Transverse colon (tissue), 4 donors: Measurements from ENCODE around the gene ABCG1. TPM values are rescaled to one million over a fixed set of nuclear protein-coding genes. Genes with fewer than 3 reads are reported as not detected.

ENCODE experiments used
- DNase-seq: peaks from one replicate; pipeline ENCODE4 v3.0.0-alpha.2; 2019
- H3K27ac ChIP-seq, 4 donors: fragments of 200-600 bp; sonication (generic); 2 replicates each; pipeline ENCODE4 v1.5.1; 2016 to 2018; ENCODE audit warnings: inconsistent platforms in 4 of 4
- H3K27me3 ChIP-seq: fragments of 200-600 bp; sonication (generic); 2 replicates; pipeline ENCODE4 v1.5.1; 2017; ENCODE audit warnings: inconsistent platforms
- H3K36me3 ChIP-seq, 4 donors: fragments of 200-600 bp; sonication (generic); 2 replicates each; pipeline ENCODE4 v1.5.1; 2017 to 2019; ENCODE audit warnings: inconsistent platforms in 4 of 4
- H3K4me1 ChIP-seq, 4 donors: fragments of 200-600 bp; sonication (generic); 2 replicates each; pipeline ENCODE4 v1.5.1; 2017 to 2020; ENCODE audit warnings: inconsistent platforms in 4 of 4
- H3K4me3 ChIP-seq, 4 donors: fragments of 200-600 bp; sonication (generic); 1 replicate in 1 of 4; 2 replicates in 3 of 4; pipeline versions ENCODE4 v1.5.1 to v1.6.1; 2017 to 2019; ENCODE audit warnings: inconsistent platforms in 4 of 4
- H3K9me3 ChIP-seq, 2 donors: fragments of 200-600 bp; sonication (generic); 2 replicates each; pipeline ENCODE4 v1.5.1; 2017 to 2019; ENCODE audit warnings: inconsistent platforms in 2 of 2
- EP300 ChIP-seq: sonication (generic); formaldehyde crosslinking; IDR thresholded peaks from one replicate; pipeline ENCODE4 v1.6.1; 2017; ENCODE audit warnings: antibody characterized with exemption, low read depth
- POLR2A ChIP-seq: fragments of 450-650 bp; IDR thresholded peaks from one replicate; pipeline ENCODE4 v1.6.1; 2016; ENCODE audit warnings: antibody characterized with exemption, mild to moderate bottlenecking, moderate library complexity
- POLR2AphosphoS5 ChIP-seq, 3 donors: sonication (generic); formaldehyde crosslinking; IDR thresholded peaks; one replicate each; pipeline ENCODE4 v1.6.1; 2016; ENCODE audit warnings: antibody characterized with exemption in 3 of 3
- WGBS, 2 donors: methylation state at CpG; one replicate each; pipeline ENCODE4 v1.1.5; 2018; ENCODE audit warnings: low coverage in 1 of 2; 5-methylcytosine and 5-hydroxymethylcytosine counted together
- in situ Hi-C, 4 donors: fragments of 200-750 bp; cut with MboI; loops; one replicate each; pipeline versions ENCODE4 v1.15.0 to v1.15.1; 2017; ENCODE audit warnings: low sequenced_read_pairs in 3 of 4, low pct_ligation_motif_present in 1 of 4, low pct_unique_long_range_greater_than_20kb in 1 of 4
- intact Hi-C: fragments of 100-400 bp; cut with DNase I; formaldehyde crosslinking; loops from one replicate; pipeline ENCODE4 v1.15.1; 2023; ENCODE audit warnings: low total_unique reads
- total RNA-seq, 4 donors: library from RNA; depleted of rRNA; stranded (reverse); fragments of >200 nt; gene quantifications; one replicate each; pipeline ENCODE4 v1.1.0, GENCODE V29; 2016
- TF ChIP-seq, protein P1 (sequence below), 5 experiments: fragments of 200-600 bp in 3 of 5; fragments of 450-650 bp in 2 of 5; sonication (generic) in 3 of 5; IDR thresholded peaks; 1 replicate in 2 of 5; 2 replicates in 3 of 5; pipeline ENCODE4 v1.5.1; 2016 to 2017; ENCODE audit warnings: antibody characterized with exemption in 5 of 5, inconsistent platforms in 3 of 5, mild to moderate bottlenecking in 2 of 5, moderate library complexity in 1 of 5

Gene ABCG1
- total RNA-seq, 4 donors from 2014 or later, result 17.1 to 67.7 (median 53.2) TPM

DNA sequence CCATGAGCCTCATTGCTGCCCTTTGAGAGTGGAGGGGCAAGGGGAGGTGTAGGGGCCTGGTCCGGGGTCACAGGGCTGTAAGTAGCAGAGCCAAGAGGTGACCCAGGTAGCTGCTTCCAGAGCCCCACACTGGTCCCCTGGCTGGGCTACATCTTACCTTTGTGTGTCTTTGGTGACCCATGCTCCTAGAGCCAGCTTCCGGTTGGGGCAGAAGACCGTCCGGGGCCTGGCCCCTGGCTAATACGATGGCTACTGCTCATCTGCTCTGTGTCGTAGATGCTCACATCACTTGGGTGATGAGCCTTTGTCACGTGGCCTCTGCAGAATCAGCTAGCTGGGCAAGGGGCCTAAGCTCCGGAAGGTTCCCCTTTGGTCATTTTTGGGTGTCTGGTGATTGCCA, 20.6 kb downstream of the ABCG1 start:
- 94% methylated on average over 8 of the region's 8 CpGs; no CpG with 5 or more reads in 1 of the 2 donors for WGBS, 2 donors
- DNase-seq, result no peak
- Histone ChIP-seq H3K27ac (no peak overlapping the region), H3K4me3 (no peak overlapping the region), H3K36me3 (no peaks in the 10 kb centered on the region), H3K27me3 (no peaks in the 10 kb centered on the region), H3K9me3 (no peaks in the 10 kb centered on the region), H3K4me1 (peaks cover 12 to 33% (median 20%) of the 10 kb centered on the region in 4 donors)
- in situ Hi-C loops, result no loop called here
- intact Hi-C loops, result no loop called here
- TF ChIP-seq POLR2AphosphoS5 (IDR thresholded peaks at IDR 0.05) (no peak), EP300 (no peak), POLR2A (no peak)
- TF ChIP-seq, protein P1, sequence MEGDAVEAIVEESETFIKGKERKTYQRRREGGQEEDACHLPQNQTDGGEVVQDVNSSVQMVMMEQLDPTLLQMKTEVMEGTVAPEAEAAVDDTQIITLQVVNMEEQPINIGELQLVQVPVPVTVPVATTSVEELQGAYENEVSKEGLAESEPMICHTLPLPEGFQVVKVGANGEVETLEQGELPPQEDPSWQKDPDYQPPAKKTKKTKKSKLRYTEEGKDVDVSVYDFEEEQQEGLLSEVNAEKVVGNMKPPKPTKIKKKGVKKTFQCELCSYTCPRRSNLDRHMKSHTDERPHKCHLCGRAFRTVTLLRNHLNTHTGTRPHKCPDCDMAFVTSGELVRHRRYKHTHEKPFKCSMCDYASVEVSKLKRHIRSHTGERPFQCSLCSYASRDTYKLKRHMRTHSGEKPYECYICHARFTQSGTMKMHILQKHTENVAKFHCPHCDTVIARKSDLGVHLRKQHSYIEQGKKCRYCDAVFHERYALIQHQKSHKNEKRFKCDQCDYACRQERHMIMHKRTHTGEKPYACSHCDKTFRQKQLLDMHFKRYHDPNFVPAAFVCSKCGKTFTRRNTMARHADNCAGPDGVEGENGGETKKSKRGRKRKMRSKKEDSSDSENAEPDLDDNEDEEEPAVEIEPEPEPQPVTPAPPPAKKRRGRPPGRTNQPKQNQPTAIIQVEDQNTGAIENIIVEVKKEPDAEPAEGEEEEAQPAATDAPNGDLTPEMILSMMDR (IDR thresholded peaks at IDR 0.05), result no peak

DNA sequence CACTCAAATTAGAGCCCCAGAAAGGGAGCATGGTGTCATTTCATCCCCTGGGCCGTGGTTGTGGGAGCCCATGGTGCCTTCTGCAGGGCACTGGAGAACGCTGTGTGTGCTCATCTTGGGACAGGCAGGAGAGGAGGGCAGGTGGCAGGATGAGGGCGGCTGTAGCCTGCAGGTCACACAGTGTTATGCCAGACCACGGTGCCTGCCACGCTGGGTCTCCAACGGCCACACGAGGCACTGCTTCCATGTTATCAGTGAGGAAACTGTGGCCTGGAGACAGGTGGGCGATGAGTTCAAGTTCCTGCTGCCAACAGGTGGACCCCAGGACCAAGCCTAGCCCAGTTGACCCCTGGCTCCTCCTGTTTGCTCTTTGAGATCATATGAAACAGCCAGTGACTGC, 21.0 kb downstream of the ABCG1 start:
- in situ Hi-C loops, result no loop called here

DNA sequence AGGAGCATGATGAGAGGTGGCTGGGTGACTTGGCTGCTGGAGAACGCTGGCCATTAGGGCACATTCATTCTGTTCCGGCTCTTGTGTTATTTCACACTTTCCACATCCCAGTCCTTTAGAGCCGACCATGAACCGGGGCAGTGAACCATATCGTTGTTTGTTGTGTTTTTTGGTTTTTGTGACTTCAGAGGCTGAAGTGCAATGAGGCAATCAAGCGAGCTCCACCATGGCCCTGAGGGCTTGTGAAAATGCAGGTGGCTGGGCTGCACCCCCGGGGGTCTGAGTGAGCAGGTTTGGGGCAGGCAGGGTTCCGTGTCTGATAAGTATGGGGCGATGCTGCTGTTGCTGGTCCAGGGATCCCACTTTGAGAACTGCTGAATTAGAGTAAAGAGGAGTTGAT, 23.7 kb downstream of the ABCG1 start:
- DNase-seq, result no peak
- in situ Hi-C loops (no loop called here), intact Hi-C loops (no loop called here)
- Histone ChIP-seq H3K9me3 (no peaks in the 10 kb centered on the region), H3K4me3 (no peak overlapping the region), H3K36me3 (no peaks in the 10 kb centered on the region), H3K27ac (no peak overlapping the region), H3K27me3 (no peaks in the 10 kb centered on the region), H3K4me1 (peaks cover 0 to 19% (median 0%) of the 10 kb centered on the region in 4 donors)
- 87 to 91% methylated on average over 4 to 9 of the region's 9 CpGs for WGBS, 2 donors
- TF ChIP-seq EP300 (no peak), POLR2AphosphoS5 (IDR thresholded peaks at IDR 0.05) (no peak), POLR2A (no peak)
- TF ChIP-seq, protein P1 (IDR thresholded peaks at IDR 0.05), result no peak

More for the DNA sequence above, 21.0 kb downstream of the ABCG1 start:
- WGBS, 2 donors, result 85% methylated on average over 7 of the region's 8 CpGs; no CpG with 5 or more reads in 1 of the 2 donors
- intact Hi-C loops, result no loop called here
- H3K4me1 ChIP-seq, result peaks cover 10 to 33% (median 18%) of the 10 kb centered on the region in 4 donors
- no peaks in the 10 kb centered on the region for H3K27me3 ChIP-seq
- DNase-seq, result no peak
- no peaks in the 10 kb centered on the region for H3K36me3 ChIP-seq
- H3K27ac ChIP-seq, result no peak overlapping the region
- TF ChIP-seq EP300 (no peak), POLR2AphosphoS5 (IDR thresholded peaks at IDR 0.05) (no peak), POLR2A (no peak)
- TF ChIP-seq, protein P1 (IDR thresholded peaks at IDR 0.05), result no peak
- no peaks in the 10 kb centered on the region for H3K9me3 ChIP-seq
- no peak overlapping the region for H3K4me3 ChIP-seq

DNA sequence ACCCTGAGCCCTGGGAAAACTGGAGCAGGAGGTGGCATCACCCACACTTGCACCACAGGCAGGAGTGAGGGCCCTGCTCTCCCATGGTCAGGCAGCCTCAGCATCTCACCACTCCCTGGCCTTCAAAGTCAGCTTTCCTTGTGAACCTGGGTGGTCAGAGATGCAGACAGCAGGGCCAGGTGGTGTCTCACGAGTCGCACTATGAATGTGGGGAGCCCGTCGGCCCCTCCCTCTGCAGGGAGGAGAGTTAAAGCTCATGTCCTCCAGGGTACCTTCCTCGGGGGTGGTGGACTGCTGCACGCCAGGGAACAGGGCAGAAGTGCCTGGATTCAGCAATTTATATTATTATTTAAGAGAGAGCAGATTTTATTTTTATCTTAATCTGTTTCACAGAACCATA, 24.1 kb downstream of the ABCG1 start:
- Histone ChIP-seq H3K4me1 (peaks cover 0 to 17% (median 0%) of the 10 kb centered on the region in 4 donors), H3K9me3 (no peaks in the 10 kb centered on the region), H3K36me3 (no peaks in the 10 kb centered on the region), H3K27ac (no peak overlapping the region), H3K4me3 (no peak overlapping the region), H3K27me3 (no peaks in the 10 kb centered on the region)
- in situ Hi-C loops (no loop called here), intact Hi-C loops (no loop called here)
- DNase-seq, result no peak
- no peak for TF ChIP-seq POLR2A
- TF ChIP-seq POLR2AphosphoS5 (IDR thresholded peaks at IDR 0.05), result no peak
- TF ChIP-seq, protein P1 (IDR thresholded peaks at IDR 0.05), result no peak
- no peak for TF ChIP-seq EP300
- WGBS, 2 donors, result 91% methylated on average over 6 of the region's 6 CpGs; no CpG with 5 or more reads in 1 of the 2 donors
